C4-2B (cell line): ENCODE measurements around the gene ERCC6L2.

Experiments used
- CTCF ChIP-seq: fragments of 450-650 bp; conservative IDR thresholded peaks from 2 replicates; pipeline ENCODE4 v1.5.1; 2017; ENCODE audit warnings: mild to moderate bottlenecking
- ZFX ChIP-seq: fragments of 450-650 bp; IDR thresholded peaks from 2 replicates; pipeline ENCODE4 v1.6.1; 2017

- no peak for TF ChIP-seq CTCF
- no peak for TF ChIP-seq ZFX
Observed at GRCh38 chr9:95952471-95952870, 77.0 kb downstream of the ERCC6L2 start.
